IMR-90 (cell line): ENCODE results near the gene LIPG. TPM values are rescaled to one million over a fixed set of nuclear protein-coding genes. Genes with fewer than 3 reads are reported as not detected.
"Not testable (repeated sequence)": the region's sequence is repeated elsewhere in the genome, so short reads cannot be mapped to it uniquely, and the experiment has no call there.

ENCODE experiments used
- ATAC-seq: fragments of 200-7000 bp; cut with Tn5 transposase; 2 replicates; pipeline ENCODE4 v1.9.1; 2020; ENCODE audit warnings: low read depth, mild to moderate bottlenecking, moderate library complexity
- BruUV-seq: library from RNA; stranded (reverse); fragments of 400-500 nt; replicated peaks from 2 replicates; lab custom pipeline; 2021; lab: Mats Ljungman, UMichigan
- CTCF ChIA-PET: fragments of 300-600 bp; formaldehyde crosslinking; extraction: SDS; loops from one replicate; lab custom pipeline; 2021; ENCODE audit warnings: antibody characterized with exemption; lab: Yijun Ruan, JAX
- POLR2A ChIA-PET: fragments of 300-600 bp; sonication (Branson Sonifier 250); formaldehyde crosslinking; loops from one replicate; lab custom pipeline; 2022; ENCODE audit warnings: antibody characterized with exemption; ENCODE audit not compliant: unreplicated experiment; lab: Charles Lee
- DNase-seq: peaks from one replicate; pipeline ENCODE4 v3.0.0; 2013
- H2AFZ ChIP-seq: replicated peaks from 2 replicates; pipeline ENCODE3; 2013; ENCODE audit warnings: low read length, mild to moderate bottlenecking; ENCODE audit not compliant: poor library complexity
- H2AK5ac ChIP-seq: 2 replicates; pipeline ENCODE4 v1.6.1; 2013; ENCODE audit warnings: low read depth, low read length, inconsistent platforms
- H2AK9ac ChIP-seq: replicated peaks from 2 replicates; pipeline ENCODE3; 2013; ENCODE audit warnings: mild to moderate bottlenecking, low read depth, low read length, moderate library complexity; ENCODE audit not compliant: poor library complexity
- H2BK120ac ChIP-seq: 2 replicates; pipeline ENCODE4 v1.6.1; 2013; ENCODE audit warnings: low read depth, low read length, inconsistent platforms
- H2BK15ac ChIP-seq: 3 replicates; pipeline ENCODE4 v1.6.1; 2013; ENCODE audit warnings: low read depth, low read length, inconsistent platforms
- H2BK20ac ChIP-seq: 2 replicates; pipeline ENCODE4 v1.6.1; 2013; ENCODE audit warnings: low read depth, mild to moderate bottlenecking, inconsistent platforms, low read length, moderate library complexity
- H2BK5ac ChIP-seq: 2 replicates; pipeline ENCODE4 v1.6.1; 2013; ENCODE audit warnings: mild to moderate bottlenecking, low read depth, low read length, inconsistent platforms; ENCODE audit not compliant: poor library complexity, severe bottlenecking
- H3K14ac ChIP-seq: replicated peaks from 2 replicates; pipeline ENCODE4 v1.6.1; 2013; ENCODE audit warnings: low read depth, low read length, inconsistent platforms
- H3K18ac ChIP-seq: 2 replicates; pipeline ENCODE4 v1.6.1; 2013; ENCODE audit warnings: low read depth, low read length, control low read depth
- H3K23ac ChIP-seq: 2 replicates; pipeline ENCODE4 v1.6.1; 2013; ENCODE audit warnings: low read depth, low read length, inconsistent platforms
- H3K27ac ChIP-seq: 2 replicates; pipeline ENCODE4 v1.5.1; 2013; ENCODE audit warnings: mild to moderate bottlenecking, control low read depth, low read length; ENCODE audit not compliant: insufficient read depth
- H3K27me3 ChIP-seq: 2 replicates; pipeline ENCODE4 v1.6.1; 2013; ENCODE audit warnings: low read length; ENCODE audit not compliant: control insufficient read depth, insufficient read depth
- H3K36me3 ChIP-seq: 2 replicates; pipeline ENCODE4 v1.6.1; 2013; ENCODE audit warnings: low read length, mixed read lengths; ENCODE audit not compliant: control insufficient read depth, insufficient read depth
- H3K4ac ChIP-seq: 2 replicates; pipeline ENCODE4 v1.6.1; 2013; ENCODE audit warnings: low read depth, low read length, inconsistent platforms
- H3K4me1 ChIP-seq: 2 replicates; pipeline ENCODE4 v1.6.1; 2013; ENCODE audit warnings: low read length, mixed read lengths; ENCODE audit not compliant: control insufficient read depth, insufficient read depth
- H3K4me2 ChIP-seq: 2 replicates; pipeline ENCODE4 v1.6.1; 2013; ENCODE audit warnings: low read depth, mild to moderate bottlenecking, control low read depth, low read length, moderate library complexity
- H3K4me3 ChIP-seq: 2 replicates; pipeline ENCODE4 v1.5.1; 2013; ENCODE audit warnings: low read depth, mild to moderate bottlenecking, control low read depth, low read length, moderate library complexity; ENCODE audit not compliant: insufficient read depth
- H3K56ac ChIP-seq: 2 replicates; pipeline ENCODE4 v1.6.1; 2013; ENCODE audit warnings: low read length, inconsistent platforms; ENCODE audit not compliant: insufficient read depth; ENCODE audit errors: extremely low read depth
- H3K79me1 ChIP-seq, 2 experiments: 2 replicates each; pipeline ENCODE4 v1.6.1; 2013; ENCODE audit warnings: low read length in 2 of 2, inconsistent platforms in 1 of 2, low read depth in 1 of 2
- H3K9ac ChIP-seq: 2 replicates; pipeline ENCODE4 v1.6.1; 2013; ENCODE audit warnings: low read depth, low read length, control low read depth
- H3K9me1 ChIP-seq: 2 replicates; pipeline ENCODE4 v1.6.1; 2013; ENCODE audit warnings: low read length, inconsistent platforms; ENCODE audit not compliant: insufficient read depth
- H3K9me3 ChIP-seq: 2 replicates; pipeline ENCODE4 v1.6.1; 2013; ENCODE audit warnings: low read length; ENCODE audit not compliant: control insufficient read depth, insufficient read depth
- H4K20me1 ChIP-seq: 2 replicates; pipeline ENCODE4 v1.6.1; 2013; ENCODE audit warnings: low read length, inconsistent platforms; ENCODE audit not compliant: insufficient read depth
- H4K5ac ChIP-seq: 2 replicates; pipeline ENCODE4 v1.6.1; 2013; ENCODE audit warnings: mild to moderate bottlenecking, low read depth, low read length, control low read depth
- H4K8ac ChIP-seq, 2 experiments: 2 replicates each; pipeline ENCODE4 v1.6.1; 2013; ENCODE audit warnings: low read depth in 2 of 2, low read length in 2 of 2, control low read depth in 1 of 2, inconsistent platforms in 1 of 2
- H4K91ac ChIP-seq: 2 replicates; pipeline ENCODE4 v1.6.1; 2013; ENCODE audit warnings: low read depth, low read length, inconsistent platforms; ENCODE audit not compliant: insufficient read depth
- CHD1 ChIP-seq: IDR thresholded peaks from 2 replicates; pipeline ENCODE4 v1.6.1; 2012; ENCODE audit warnings: low read depth, low read length, improper control_type of control experiment
- WGBS, 2 experiments: methylation state at CpG; one replicate each; pipeline versions ENCODE4 v1.1.5 to v1.1.7; 2013; ENCODE audit warnings: missing lambda C conversion rate in 2 of 2; ENCODE audit not compliant: insufficient read length in 1 of 2; ENCODE audit errors: extremely low coverage in 2 of 2; 5-methylcytosine and 5-hydroxymethylcytosine counted together
- dilution Hi-C: fragments of 300-500 bp; cut with HindIII; formaldehyde crosslinking; loops from one replicate; pipeline ENCODE4 v1.14.3; 2018; ENCODE audit warnings: low sequenced_read_pairs; ENCODE audit not compliant: unreplicated experiment
- in situ Hi-C: fragments of 300-500 bp; cut with MboI; formaldehyde crosslinking; loops from 3 replicates; pipeline ENCODE4 v1.14.3; 2019; ENCODE audit warnings: low sequenced_read_pairs, inconsistent platforms, mixed read lengths
- intact Hi-C: fragments of 100-400 bp; cut with micrococcal nuclease; formaldehyde crosslinking; loops from 2 replicates; pipeline ENCODE4 v1.10.0; 2022
- polyA plus RNA-seq, 3 experiments: library from polyadenylated mRNA; depleted of rRNA; stranded (reverse); fragments of >200 nt; gene quantifications; 2 replicates each; pipeline ENCODE4 v1.2.3, GENCODE V29; 2012; ENCODE audit warnings: low replicate concordance in 1 of 3
- total RNA-seq: library from RNA; depleted of rRNA; stranded (reverse); fragments of >200 nt; gene quantifications from 2 replicates; pipeline ENCODE4 v1.2.3, GENCODE V29; 2012
- TF ChIP-seq, protein P1 (sequence below): fragments of 150-350 bp; IDR thresholded peaks from 2 replicates; pipeline ENCODE4 v1.6.1; 2017; ENCODE audit warnings: mild to moderate bottlenecking, antibody characterized with exemption, low read length, low read depth

LIPG gene
- total and polyA plus RNA-seq, 2 of the 4 experiments (the other 2 are of a cell fraction) = under 0.01 to 0.14 TPM

DNA sequence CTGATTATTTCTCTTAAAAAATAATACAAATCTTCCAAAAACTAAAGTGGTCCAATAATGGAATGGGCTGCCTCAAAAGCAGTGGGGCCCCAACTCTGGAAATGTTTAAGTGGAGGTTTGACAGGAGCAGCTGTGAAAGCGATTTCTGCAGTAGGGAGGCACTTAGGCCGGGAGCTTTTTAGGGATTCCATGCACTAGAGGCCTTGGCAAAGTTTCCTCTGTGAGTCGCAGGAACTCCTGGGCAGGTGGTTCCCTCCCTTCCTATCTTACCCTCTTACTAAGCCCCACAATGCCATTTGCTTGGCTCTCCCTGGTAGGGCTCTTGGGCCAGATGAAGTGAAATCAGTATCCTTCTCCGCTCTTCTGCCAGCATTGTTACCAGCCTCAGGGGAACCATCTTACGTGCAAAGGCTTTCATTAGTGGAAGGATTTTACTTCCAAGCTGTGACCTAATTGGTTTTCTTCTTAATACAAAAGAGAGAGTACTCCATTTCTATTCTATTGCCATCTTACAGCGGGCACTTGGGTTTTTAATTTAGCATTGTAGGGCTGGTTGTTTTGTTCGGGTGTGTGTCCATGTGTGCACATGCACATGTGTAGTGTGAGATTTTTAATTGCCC is 40.5 kb upstream of the LIPG start:
- dilution Hi-C loops (no loop called here), in situ Hi-C loops (loop anchor here (25.0 kb wide), 1 partner anchor 666 kb away; the partner anchor contains the start of gene MYO5B), intact Hi-C loops (no loop called here)
- Histone ChIP-seq H3K18ac (no peak overlapping the region), H3K27me3 (peaks cover 14% of the 10 kb centered on the region), H3K4me1 (no peaks in the 10 kb centered on the region), H3K14ac (no peak overlapping the region), H3K27ac (no peak overlapping the region), H3K9me3 (no peaks in the 10 kb centered on the region), H4K91ac (no peak overlapping the region), H2AFZ (no peak overlapping the region), H2BK20ac (no peak overlapping the region), H3K4me3 (no peak overlapping the region), H2BK15ac (no peak overlapping the region), H2AK5ac (no peak overlapping the region), H3K9me1 (no peaks in the 10 kb centered on the region), H2BK5ac (no peak overlapping the region), H3K23ac (no peak overlapping the region), H4K20me1 (no peaks in the 10 kb centered on the region), H3K36me3 (no peaks in the 10 kb centered on the region), H3K4me2 (no peak overlapping the region), H3K56ac (no peak overlapping the region), H3K79me1 (no peaks in the 10 kb centered on the region), H3K9ac (no peak overlapping the region), H2BK120ac (no peak overlapping the region), H4K5ac (no peak overlapping the region), H3K4ac (no peak overlapping the region), H4K8ac (no peak overlapping the region), H2AK9ac (no peak overlapping the region)
- POLR2A ChIA-PET = no interaction called here
- ATAC-seq (no peak), DNase-seq (no peak)
- CTCF ChIA-PET = interaction anchor here (0.7 kb wide), 1 partner anchor 17 kb away, joined by 3 read pairs; no protein-coding TSS in a partner anchor
- no CpG with 5 or more reads among the region's 7 CpGs for WGBS, 2 experiments
- BruUV-seq = no TSS peak
- TF ChIP-seq, protein P1, sequence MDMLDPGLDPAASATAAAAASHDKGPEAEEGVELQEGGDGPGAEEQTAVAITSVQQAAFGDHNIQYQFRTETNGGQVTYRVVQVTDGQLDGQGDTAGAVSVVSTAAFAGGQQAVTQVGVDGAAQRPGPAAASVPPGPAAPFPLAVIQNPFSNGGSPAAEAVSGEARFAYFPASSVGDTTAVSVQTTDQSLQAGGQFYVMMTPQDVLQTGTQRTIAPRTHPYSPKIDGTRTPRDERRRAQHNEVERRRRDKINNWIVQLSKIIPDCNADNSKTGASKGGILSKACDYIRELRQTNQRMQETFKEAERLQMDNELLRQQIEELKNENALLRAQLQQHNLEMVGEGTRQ = no peak
- TF ChIP-seq CHD1 = no peak

DNA sequence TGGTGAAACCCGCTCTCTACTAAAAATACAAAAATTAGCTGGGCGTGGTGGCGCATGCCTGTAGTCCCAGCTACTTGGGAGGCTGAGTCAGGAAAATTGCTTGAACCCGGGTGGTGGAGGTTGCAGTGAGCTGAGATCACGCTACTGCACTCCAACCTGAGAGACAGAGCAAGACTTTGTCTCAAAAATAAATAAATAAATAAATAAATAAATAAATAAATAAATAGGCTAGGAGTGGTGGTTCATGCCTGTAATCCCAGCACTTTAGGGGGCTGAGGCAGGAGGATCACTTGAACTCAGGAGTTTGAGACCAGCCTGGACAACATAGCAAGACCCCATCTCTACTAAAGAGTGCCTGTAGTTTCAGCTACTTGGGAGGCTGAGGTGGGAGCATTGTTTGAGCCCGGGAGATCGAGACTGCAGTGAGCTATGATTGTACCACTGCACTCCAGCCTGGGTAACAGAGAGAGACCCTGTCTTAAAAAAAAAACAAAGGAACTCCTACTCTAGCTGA is 38.2 kb upstream of the LIPG start:
- H2AK5ac ChIP-seq, DNase-seq, H3K9me3 ChIP-seq, BruUV-seq, H3K4me3 ChIP-seq, H3K36me3 ChIP-seq, H3K56ac ChIP-seq, H3K27ac ChIP-seq, H2BK15ac ChIP-seq, H3K14ac ChIP-seq, H2BK120ac ChIP-seq, H4K20me1 ChIP-seq, CTCF ChIA-PET, H2BK5ac ChIP-seq, H3K9ac ChIP-seq, H2BK20ac ChIP-seq, H4K8ac ChIP-seq, H4K5ac ChIP-seq, ATAC-seq, H3K4me2 ChIP-seq, dilution Hi-C loops, H3K18ac ChIP-seq, H3K4ac ChIP-seq, H3K79me1 ChIP-seq, H2AK9ac ChIP-seq, POLR2A ChIA-PET, H3K23ac ChIP-seq, H3K4me1 ChIP-seq, H3K9me1 ChIP-seq, H2AFZ ChIP-seq, intact Hi-C loops, H4K91ac ChIP-seq: not testable (repeated sequence)
- in situ Hi-C loops = loop anchor here (25.0 kb wide), 1 partner anchor 664 kb away; the partner anchor contains the start of gene MYO5B
- peaks cover 17% of the 10 kb centered on the region for H3K27me3 ChIP-seq
- WGBS, 2 experiments = no CpG with 5 or more reads among the region's 7 CpGs
